ENCODE results near the gene MAGT1. TPM values are rescaled to one million over a fixed set of nuclear protein-coding genes. Genes with fewer than 3 reads are reported as not detected.

MAGT1 gene
- total RNA-seq, 2 donors from 2014 or later, result 31.1 to 33.0 TPM

- H3K36me3 ChIP-seq (replicated peaks in 1 of 2; ENCODE audit: insufficient read depth in 1 of 2, low read depth in 2 of 2), result no peaks in the 10 kb centered on the region
- intact Hi-C loops (cut with DNase I), result no loop called here
- WGBS, 2 donors, result 23 to 45% methylated on average over 2 to 3 of the region's 3 CpGs
- H3K27me3 ChIP-seq, result no peaks in the 10 kb centered on the region
- H3K9me3 ChIP-seq, result no peaks in the 10 kb centered on the region
- H3K4me1 ChIP-seq, result no peaks in the 10 kb centered on the region
- H3K4me3 ChIP-seq, result no peak overlapping the region
- TF ChIP-seq POLR2A (IDR thresholded peaks at IDR 0.05) (no peak), CTCF (IDR thresholded peaks at IDR 0.05) (no peak)
- ATAC-seq (no peak), DNase-seq (no peak)
- H3K27ac ChIP-seq, result no peak overlapping the region
Observed at GRCh38 chrX:77918568-77918967, 23.3 kb upstream of the MAGT1 start.

GRCh38 chrX:77917294-77917933, 22.2 kb upstream of the MAGT1 start:
- H3K36me3 ChIP-seq (replicated peaks in 1 of 2; ENCODE audit: insufficient read depth in 1 of 2, low read depth in 2 of 2), result no peaks in the 10 kb centered on the region
- ATAC-seq, result no peak
- no peak for TF ChIP-seq CTCF (IDR thresholded peaks at IDR 0.05)
- no peak for TF ChIP-seq POLR2A (IDR thresholded peaks at IDR 0.05)
- WGBS, 2 donors, result 28 to 32% methylated on average over 2 of the region's 2 CpGs
- intact Hi-C loops (cut with DNase I), result no loop called here
- no peaks in the 10 kb centered on the region for H3K9me3 ChIP-seq
- no peak for DNase-seq
- H3K4me3 ChIP-seq, result no peak overlapping the region
- no peaks in the 10 kb centered on the region for H3K27me3 ChIP-seq
- no peaks in the 10 kb centered on the region for H3K4me1 ChIP-seq
- H3K27ac ChIP-seq, result no peak overlapping the region

GRCh38 chrX:77910108-77910840, 15.0 kb upstream of the MAGT1 start, which contains the start of gene ATP7A:
TSS of gene ATP7A (plus strand) at chrX:77910693. CDS start at chrX:77971642, 60,949 bp downstream.
- WGBS, 2 donors, result 2 to 3% methylated on average over 15 to 18 of the region's 36 CpGs
- ATAC-seq (peak; percentile 99), DNase-seq (peak; percentile 89 to 93 (median 90))
- Histone ChIP-seq H3K36me3 (replicated peaks in 1 of 2; ENCODE audit: insufficient read depth in 1 of 2, low read depth in 2 of 2) (no peaks in the 10 kb centered on the region), H3K4me3 (peak within 1 kb of the TSS in 1 of 2 donors; percentile 22), H3K4me1 (no peaks in the 10 kb centered on the region), H3K27me3 (no peaks in the 10 kb centered on the region), H3K27ac (peak within 1 kb of the TSS; percentile 64 to 85 (median 74)), H3K9me3 (no peaks in the 10 kb centered on the region)
- TF ChIP-seq POLR2A (IDR thresholded peaks at IDR 0.05) (peak; percentile 29 to 76 (median 75)), CTCF (IDR thresholded peaks at IDR 0.05) (peak; percentile 33 to 79 (median 75))
- intact Hi-C loops (cut with DNase I), result no loop called here

GRCh38 chrX:77901506-77901905, 6.3 kb upstream of the MAGT1 start:
- 87 to 89% methylated on average over 5 of the region's 5 CpGs for WGBS, 2 donors
- Histone ChIP-seq H3K4me3 (no peak overlapping the region), H3K9me3 (no peaks in the 10 kb centered on the region), H3K27ac (no peak overlapping the region), H3K27me3 (no peaks in the 10 kb centered on the region), H3K4me1 (peaks cover 7% of the 10 kb centered on the region), H3K36me3 (replicated peaks in 1 of 2; ENCODE audit: insufficient read depth in 1 of 2, low read depth in 2 of 2) (peaks cover 0 to 2% of the 10 kb centered on the region in 2 donors)
- no peak for TF ChIP-seq CTCF (IDR thresholded peaks at IDR 0.05)
- TF ChIP-seq POLR2A (IDR thresholded peaks at IDR 0.05), result no peak
- ATAC-seq (no peak), DNase-seq (no peak)
- intact Hi-C loops (cut with DNase I), result no loop called here

Data from body of pancreas (tissue), 4 donors.